BJ (cell line): ENCODE data around the gene SUSD5. TPM values are rescaled to one million over a fixed set of nuclear protein-coding genes. Genes with fewer than 3 reads are reported as not detected.
"Not testable (repeated sequence)": the region's sequence is repeated elsewhere in the genome, so short reads cannot be mapped to it uniquely, and the experiment has no call there.

Source experiments
- CTCF ChIA-PET: fragments of 350-600 bp; formaldehyde crosslinking; extraction: SDS; loops from one replicate; lab custom pipeline; 2021; ENCODE audit warnings: antibody characterized with exemption, inconsistent platforms; lab: Yijun Ruan, JAX
- POLR2A ChIA-PET: fragments of 300-600 bp; sonication (Branson Sonifier 250); formaldehyde crosslinking; extraction: SDS; loops from one replicate; lab custom pipeline; 2021; ENCODE audit warnings: antibody characterized with exemption; lab: Charles Lee
- DNase-seq: peaks from one replicate; pipeline ENCODE4 v3.0.0-alpha.2; 2011; ENCODE audit warnings: low read depth
- H3K27me3 ChIP-seq: 2 replicates; pipeline ENCODE4 v1.6.0; 2011; ENCODE audit warnings: low read length; ENCODE audit not compliant: control insufficient read depth, insufficient read depth
- H3K36me3 ChIP-seq: 2 replicates; pipeline ENCODE4 v1.5.1; 2011; ENCODE audit warnings: low read length; ENCODE audit not compliant: control insufficient read depth, insufficient read depth
- H3K4me3 ChIP-seq: 2 replicates; pipeline ENCODE4 v1.5.1; 2011; ENCODE audit warnings: low read depth, mild to moderate bottlenecking, control low read depth, low read length
- polyA plus RNA-seq: library from polyadenylated mRNA; depleted of rRNA; stranded (reverse); fragments of >200 nt; gene quantifications from 2 replicates; pipeline ENCODE4 v1.2.3, GENCODE V29; 2011
- TF ChIP-seq, protein P1 (sequence below): IDR thresholded peaks from 2 replicates; pipeline ENCODE4 v1.5.1; 2011; ENCODE audit warnings: low read depth, mild to moderate bottlenecking, control low read depth, inconsistent platforms, low read length, moderate library complexity; ENCODE audit not compliant: insufficient read depth

The SUSD5 gene
- polyA plus RNA-seq, 1 experiment = 2.5 TPM

DNA sequence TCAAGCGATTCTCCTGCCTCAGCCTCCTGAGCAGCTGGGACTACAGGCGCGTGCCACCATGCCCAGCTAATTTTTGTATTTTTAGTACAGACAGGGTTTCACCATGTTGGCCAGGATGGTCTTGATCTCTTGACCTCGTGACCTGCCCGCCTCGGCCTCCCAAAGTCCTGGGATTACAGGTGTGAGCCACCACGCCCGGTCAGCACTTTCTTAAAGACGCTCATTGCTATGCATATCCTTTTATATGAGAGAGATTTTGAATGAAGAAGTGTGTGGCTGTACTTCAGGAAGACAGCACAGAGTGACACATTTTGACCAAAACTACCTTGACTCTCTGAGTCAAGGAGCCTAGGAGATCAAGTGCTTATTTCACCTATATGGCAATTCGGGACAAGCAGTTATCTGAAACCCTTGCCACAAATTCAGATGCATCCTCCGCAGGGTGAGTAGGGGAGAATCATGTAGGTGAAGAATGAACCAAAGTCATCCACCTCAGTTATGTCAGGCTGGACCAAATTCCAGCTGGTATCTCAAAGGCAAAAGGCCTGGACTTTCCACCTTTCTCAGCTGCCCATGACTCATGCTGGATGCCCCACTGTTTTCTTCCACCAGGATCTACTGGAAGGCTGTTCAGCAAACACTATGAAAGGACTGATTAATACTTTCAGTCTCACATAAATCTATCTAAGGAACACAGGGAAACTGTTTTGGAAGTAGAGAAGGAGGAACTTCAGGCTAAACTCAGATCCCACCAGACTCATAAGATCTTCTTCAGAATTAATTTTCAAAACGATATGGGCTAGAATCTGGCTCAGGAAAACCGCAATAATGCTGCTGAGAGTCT is 31.9 kb downstream of the SUSD5 start:
- DNase-seq = no peak
- no peak overlapping the region for H3K4me3 ChIP-seq
- TF ChIP-seq, protein P1, sequence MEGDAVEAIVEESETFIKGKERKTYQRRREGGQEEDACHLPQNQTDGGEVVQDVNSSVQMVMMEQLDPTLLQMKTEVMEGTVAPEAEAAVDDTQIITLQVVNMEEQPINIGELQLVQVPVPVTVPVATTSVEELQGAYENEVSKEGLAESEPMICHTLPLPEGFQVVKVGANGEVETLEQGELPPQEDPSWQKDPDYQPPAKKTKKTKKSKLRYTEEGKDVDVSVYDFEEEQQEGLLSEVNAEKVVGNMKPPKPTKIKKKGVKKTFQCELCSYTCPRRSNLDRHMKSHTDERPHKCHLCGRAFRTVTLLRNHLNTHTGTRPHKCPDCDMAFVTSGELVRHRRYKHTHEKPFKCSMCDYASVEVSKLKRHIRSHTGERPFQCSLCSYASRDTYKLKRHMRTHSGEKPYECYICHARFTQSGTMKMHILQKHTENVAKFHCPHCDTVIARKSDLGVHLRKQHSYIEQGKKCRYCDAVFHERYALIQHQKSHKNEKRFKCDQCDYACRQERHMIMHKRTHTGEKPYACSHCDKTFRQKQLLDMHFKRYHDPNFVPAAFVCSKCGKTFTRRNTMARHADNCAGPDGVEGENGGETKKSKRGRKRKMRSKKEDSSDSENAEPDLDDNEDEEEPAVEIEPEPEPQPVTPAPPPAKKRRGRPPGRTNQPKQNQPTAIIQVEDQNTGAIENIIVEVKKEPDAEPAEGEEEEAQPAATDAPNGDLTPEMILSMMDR = no peak
- H3K36me3 ChIP-seq = no peaks in the 10 kb centered on the region
- H3K27me3 ChIP-seq = no peaks in the 10 kb centered on the region
- ChIA-PET POLR2A (no interaction called here), CTCF (no interaction called here)

- POLR2A ChIA-PET = no interaction called here
- DNase-seq = no peak
- CTCF ChIA-PET = interaction anchor here (1.0 kb wide), 1 partner anchor 13 kb away, joined by 3 read pairs; no protein-coding TSS in a partner anchor
Observed at GRCh38 chr3:33184863-33185262, 33.7 kb downstream of the SUSD5 start.

DNA sequence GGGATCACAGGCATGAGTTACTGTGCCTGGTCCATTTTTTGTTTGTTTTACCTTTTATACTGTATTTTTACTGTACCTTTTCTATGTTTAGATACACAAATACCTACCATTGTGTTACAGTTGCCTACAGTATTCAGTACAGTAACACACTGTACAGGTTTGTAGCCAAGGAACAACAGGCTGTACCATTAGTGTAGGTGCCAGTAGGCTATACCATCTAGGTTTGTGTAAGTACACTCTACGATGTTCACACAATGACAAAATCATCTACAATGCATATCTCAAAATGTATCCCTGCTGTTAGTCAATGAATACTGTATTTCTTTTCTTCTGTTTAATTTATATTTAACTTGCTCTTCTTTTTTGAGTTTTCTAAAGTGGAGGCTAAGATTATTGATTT is 37.0 kb downstream of the SUSD5 start:
- CTCF ChIA-PET = interaction anchor here (1.2 to 1.9 kb wide), 2 partner anchors 9 to 14 kb away, joined by 3 to 6 read pairs; no protein-coding TSS in a partner anchor
- POLR2A ChIA-PET = not testable (repeated sequence)

More at GRCh38 chr3:33184863-33185262, 33.7 kb downstream of the SUSD5 start:
- no peaks in the 10 kb centered on the region for H3K27me3 ChIP-seq
- H3K4me3 ChIP-seq = no peak overlapping the region
- no peaks in the 10 kb centered on the region for H3K36me3 ChIP-seq
- TF ChIP-seq, protein P1 = no peak

DNA sequence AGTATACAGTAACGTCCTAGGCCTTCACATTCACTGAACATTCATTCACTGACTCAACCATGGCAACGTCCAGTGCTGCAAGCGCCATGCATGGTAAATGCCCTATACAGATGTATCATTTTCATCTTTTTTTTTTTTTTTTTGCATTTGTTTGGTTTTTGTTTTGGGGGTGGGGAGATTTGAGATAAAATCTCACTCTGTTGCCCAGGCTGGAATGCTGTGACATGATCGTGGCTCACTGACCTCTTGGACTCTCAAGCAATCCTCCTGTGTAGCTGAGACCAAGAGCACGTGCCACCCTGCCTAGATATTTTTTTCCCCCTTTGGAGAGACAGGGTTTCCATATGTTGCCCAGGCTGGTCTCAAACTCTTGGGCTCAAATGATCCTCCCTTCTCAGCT is 37.4 kb downstream of the SUSD5 start:
- ChIA-PET POLR2A (no interaction called here), CTCF (interaction anchor here (1.9 kb wide), 1 partner anchor 14 kb away, joined by 6 read pairs; no protein-coding TSS in a partner anchor)
- no peak overlapping the region for H3K4me3 ChIP-seq
- DNase-seq = no peak
- no peaks in the 10 kb centered on the region for H3K27me3 ChIP-seq
- TF ChIP-seq, protein P1 = no peak
- no peaks in the 10 kb centered on the region for H3K36me3 ChIP-seq

More for the DNA sequence above, 37.0 kb downstream of the SUSD5 start:
- H3K27me3 ChIP-seq, H3K4me3 ChIP-seq, DNase-seq, H3K36me3 ChIP-seq: not testable (repeated sequence)

GRCh38 chr3:33179132-33179531 is 39.5 kb downstream of the SUSD5 start:
- CTCF ChIA-PET = no interaction called here
- Histone ChIP-seq H3K4me3 (no peak overlapping the region), H3K27me3 (no peaks in the 10 kb centered on the region), H3K36me3 (no peaks in the 10 kb centered on the region)
- DNase-seq = no peak
- TF ChIP-seq, protein P1 = no peak
- POLR2A ChIA-PET = no interaction called here
